ENCODE results near the gene MRGPRX2.

The MRGPRX2 gene

DNA sequence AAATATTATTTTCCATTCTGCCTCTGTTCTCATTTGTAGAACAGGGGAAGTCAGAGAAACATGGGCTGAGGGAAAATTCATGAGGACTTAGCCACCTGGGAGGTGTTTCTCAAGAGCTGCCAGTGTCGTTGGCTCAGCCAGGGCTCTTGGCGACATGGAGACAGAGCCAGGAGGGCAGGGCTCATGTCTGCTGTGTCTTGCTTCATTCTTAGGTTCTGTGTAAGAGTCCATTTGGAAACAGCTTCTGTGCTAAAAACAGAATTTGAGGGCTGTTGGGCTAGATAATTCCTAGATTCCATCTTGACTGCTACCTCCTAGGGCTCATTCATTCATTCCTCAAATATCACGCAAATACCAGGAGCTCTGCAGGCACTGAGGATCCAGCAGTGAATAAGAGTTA is 15.1 kb upstream of the MRGPRX2 start:
- no peak for DNase-seq (ENCODE audit: low read depth)

DNA sequence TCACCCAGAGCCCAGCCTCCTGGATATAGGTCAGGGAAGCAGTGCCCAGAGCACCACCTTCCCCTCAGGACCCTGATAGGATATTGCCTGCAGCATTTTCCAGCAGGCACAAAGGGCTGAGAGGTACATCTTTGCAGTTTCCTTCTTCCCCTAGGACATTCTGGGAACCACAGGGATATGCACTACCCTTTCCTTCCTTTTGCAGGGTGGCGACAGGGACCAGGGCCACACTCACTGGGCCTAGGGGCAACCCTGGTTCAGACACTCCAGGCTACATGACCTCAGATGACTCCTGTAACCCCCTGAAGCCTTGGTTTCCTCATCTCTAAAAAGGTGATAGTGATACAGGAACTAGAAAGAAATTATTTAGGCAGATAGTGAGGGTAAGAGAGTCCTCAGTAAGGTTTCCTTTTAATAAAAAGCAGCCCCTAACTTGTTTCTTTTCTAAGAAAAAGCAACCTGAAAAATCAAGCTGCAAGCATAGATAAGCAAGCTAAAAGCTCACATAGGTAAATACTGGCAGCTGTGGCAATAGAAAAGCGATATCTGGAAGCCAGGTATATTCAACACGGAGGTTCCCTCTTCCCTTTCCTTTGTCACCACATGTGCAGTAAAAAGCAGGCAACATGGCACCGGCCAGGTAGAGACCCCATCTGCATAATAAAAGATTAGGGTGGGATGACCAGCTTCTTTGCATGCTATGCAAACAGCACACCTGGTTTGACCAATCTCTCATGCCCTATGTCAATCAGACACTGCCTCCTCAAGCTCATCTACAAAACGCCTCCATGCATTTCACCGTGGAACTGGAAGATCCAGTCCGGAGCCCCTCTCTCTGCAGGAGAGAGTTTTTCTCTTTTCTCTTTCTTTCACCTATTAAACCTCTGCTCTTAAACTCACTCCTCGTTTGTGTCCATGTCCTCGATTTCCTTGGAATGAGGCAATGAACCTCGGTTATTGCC is 13.2 kb upstream of the MRGPRX2 start:
- no peak for DNase-seq (ENCODE audit: low read depth)

DNA sequence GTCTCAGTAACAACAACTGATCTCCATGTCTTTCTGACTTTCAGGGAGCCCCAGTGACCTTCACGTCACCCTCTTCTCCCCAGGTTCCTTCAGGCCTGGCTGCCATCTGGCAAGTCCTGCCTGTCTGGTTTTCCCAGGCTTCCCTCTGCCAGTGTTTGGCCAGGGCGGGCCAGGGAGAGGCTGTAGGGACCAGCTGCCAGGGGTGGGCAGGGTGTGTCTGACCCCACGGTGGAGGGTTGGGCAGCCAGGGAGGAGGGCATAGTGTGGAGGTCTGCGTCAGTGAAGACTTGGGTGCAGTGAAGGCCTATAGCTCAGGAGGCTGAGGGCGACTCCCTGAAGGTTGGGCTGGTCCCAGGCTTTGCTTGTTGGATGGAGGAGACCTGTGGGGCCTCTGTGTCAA is 11.9 kb upstream of the MRGPRX2 start:
- no peak for DNase-seq (ENCODE audit: low read depth)

DNA sequence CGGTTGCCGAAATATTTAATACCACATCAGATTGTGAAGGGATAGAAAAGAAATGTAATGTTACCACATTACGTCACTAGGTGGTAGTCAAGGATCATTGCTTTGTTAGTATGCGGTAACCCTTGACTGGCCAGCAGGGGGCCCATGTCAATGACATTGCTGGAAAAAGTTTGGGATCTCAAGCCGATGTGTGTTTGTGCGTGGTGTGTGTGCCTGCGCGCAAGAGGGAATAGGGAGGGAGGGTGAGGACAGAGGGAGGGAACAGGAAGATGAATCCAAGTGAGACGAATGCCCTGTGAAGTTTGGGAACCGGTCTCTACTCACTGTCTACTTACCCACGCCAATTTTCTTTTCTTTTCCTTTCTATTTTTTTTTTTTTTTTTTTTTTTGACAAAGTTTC is 10.7 kb upstream of the MRGPRX2 start:
- peak; percentile 31 for DNase-seq (ENCODE audit: low read depth)

DNA sequence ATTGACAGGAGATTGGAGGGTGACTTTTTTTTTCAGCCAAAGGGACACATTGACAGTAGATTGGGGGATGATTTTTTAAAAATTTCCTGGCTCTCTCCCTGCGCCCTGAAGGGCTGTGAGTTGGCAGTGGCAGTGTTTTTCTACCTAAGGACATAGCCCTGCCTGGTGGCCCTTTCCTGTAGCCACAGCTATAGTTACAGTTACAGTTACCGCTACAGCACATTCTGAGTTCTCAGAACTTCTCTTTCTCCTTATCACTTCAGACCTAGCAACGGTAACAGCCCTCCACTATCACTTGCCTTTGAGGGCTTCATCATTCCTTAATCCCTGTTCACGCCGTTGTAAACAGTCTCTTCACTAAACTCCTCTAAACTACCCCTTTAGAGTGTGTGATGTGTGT is 684 bp downstream of the MRGPRX2 start:
- no peak for DNase-seq (ENCODE audit: low read depth)

DNA sequence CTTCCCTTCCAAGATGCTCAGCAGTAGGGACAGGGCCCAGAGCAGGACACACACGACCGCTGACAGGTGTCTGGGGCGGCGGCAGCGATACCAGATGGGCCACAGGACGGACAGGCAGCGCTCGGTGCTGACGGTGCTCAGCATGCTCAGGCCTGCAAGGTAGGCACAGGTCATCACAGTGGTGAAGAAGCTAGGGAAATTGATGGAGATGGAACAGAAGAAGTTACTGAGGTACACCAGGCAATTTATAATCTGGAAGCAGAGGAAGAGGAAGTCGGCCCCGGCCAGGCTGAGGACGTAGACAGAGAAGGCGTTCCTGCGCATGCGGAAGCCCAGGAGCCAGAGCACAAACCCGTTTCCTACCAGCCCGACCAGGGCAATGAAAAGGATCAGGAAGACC is 4.6 kb downstream of the MRGPRX2 start:
- no peak for DNase-seq (ENCODE audit: low read depth)

DNA sequence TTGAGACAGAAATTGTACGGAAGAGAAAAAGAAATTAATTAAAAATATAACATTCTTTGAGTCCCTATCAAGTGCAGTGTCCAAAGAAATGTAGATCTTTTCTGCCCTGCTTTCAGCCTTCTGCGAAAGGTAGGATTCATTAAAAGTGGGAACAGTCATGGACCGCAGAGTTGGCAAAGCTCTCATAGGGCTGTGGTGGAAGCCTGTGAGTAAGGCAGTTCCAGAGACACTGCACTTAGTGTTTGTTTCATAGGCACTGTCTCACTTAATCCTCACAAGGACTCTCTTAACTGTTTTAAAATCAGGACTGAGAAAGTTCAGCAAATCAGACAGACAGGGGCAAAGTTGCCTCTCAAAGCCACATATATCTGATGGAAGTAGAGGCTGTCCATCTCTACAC is 5.5 kb downstream of the MRGPRX2 start:
- no peak for DNase-seq (ENCODE audit: low read depth)

DNA sequence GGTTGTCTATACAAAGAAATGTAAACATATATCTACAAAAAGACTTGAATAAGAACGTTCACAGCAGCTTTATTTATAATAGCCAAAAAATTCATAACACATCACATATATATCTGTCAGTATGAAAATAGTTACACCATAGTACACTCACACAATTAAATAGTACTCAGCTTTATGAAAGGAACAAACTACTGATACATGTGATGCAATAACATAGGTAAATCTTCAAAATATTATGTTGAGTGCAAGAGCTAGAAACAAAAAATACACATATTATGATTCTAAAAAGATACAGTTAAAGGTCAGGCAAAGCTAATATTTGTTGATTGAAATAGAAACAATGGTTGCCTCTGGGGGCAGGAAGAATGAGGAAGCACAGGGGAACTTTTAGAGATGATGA is 6.6 kb downstream of the MRGPRX2 start:
- DNase-seq (ENCODE audit: low read depth) = no peak

DNA sequence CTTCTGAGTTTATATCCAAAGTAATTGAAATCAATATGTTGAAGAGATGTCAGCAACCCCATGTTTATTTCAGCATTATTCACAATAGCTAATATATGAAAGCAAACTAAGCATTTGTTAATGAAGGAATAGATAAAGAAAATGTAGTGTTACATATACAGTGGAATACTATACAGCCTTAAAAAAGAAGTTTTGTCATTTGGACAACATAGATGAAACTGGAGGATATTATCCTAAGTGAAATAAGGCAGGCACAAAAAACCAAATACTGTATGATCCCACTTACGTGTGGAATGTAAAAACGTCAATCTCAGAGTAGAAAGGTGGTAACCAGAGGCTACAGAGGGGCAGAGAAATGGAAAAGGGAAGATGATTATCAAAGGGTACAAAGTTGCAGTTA is 10.2 kb downstream of the MRGPRX2 start:
- no peak for DNase-seq (ENCODE audit: low read depth)

DNA sequence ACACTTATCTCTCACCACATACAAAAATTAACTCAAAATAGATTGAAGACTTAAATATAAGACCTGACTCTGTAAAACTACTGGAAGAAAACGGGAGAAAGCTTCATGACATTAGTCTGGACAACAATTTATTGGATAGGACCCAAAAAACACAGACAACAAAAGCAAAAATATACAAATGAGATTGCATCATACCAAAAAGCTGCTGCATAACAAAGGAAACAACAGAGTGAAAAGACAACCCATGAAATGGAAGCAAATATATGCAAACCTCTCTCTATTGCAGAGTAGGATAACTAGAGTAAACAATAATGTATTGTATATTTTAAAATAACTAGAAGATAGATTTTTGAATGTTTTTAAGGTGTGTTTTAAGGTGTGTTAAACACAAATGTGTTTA is 11.2 kb downstream of the MRGPRX2 start:
- no peak for DNase-seq (ENCODE audit: low read depth)

DNA sequence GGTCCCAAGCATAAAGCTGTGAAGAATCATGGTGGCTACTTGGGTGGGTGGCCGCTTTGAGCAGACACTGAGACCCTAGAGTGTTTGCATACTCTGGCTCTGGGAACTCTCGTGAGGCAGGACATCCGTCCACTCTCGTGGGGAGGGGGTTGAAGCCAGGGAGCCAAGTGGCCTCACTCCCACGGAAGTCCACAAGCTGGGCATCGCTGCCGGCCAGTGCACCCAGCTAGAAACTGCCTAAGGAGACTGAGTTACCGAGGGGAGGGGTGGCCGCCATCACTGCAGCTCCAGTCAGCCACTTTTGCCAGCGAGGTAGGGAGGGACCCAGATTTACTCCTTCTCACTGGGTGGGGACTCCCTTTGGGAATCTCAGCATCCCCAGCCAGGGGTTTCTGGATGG is 20.5 kb downstream of the MRGPRX2 start:
- no peak for DNase-seq (ENCODE audit: low read depth)

DNA sequence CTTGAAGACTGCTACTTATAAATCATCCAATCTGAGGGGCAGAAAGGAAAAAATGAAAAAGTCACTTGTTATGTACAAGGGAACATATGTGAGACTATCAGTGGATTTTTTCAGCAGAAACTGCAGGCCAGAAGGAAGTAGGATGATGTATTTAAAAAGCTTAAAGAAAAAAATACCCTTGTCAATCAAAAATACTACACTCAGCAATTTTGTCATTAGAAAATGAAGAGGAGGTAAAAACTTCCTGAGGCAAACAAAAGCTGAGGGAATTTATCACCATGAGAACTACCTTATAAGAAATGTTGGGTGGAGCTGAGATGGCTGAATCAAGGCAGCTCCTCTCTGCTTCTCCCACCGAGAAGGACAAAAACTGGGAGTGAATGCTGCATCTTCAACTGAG is 21.1 kb downstream of the MRGPRX2 start:
- DNase-seq (ENCODE audit: low read depth) = no peak

DNA sequence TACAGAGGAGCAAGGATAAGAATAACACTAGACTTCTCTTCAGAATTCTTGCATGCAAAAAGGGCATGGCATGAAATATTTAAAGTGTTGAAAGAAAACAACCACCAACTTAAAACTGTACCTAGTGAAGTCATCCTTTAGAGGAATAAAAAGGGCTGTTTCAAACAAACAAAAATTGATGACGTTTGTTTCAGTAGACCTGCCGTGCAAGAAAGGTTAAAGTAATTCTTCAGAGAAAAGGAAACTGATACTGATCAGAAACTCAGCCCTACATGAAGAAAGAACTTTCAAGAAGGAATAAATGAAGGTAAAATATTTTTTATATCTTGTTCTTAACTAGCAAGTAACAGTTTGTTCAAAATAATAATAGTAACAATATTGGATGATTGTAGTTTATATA is 27.5 kb downstream of the MRGPRX2 start:
- DNase-seq (ENCODE audit: low read depth) = no peak

DNA sequence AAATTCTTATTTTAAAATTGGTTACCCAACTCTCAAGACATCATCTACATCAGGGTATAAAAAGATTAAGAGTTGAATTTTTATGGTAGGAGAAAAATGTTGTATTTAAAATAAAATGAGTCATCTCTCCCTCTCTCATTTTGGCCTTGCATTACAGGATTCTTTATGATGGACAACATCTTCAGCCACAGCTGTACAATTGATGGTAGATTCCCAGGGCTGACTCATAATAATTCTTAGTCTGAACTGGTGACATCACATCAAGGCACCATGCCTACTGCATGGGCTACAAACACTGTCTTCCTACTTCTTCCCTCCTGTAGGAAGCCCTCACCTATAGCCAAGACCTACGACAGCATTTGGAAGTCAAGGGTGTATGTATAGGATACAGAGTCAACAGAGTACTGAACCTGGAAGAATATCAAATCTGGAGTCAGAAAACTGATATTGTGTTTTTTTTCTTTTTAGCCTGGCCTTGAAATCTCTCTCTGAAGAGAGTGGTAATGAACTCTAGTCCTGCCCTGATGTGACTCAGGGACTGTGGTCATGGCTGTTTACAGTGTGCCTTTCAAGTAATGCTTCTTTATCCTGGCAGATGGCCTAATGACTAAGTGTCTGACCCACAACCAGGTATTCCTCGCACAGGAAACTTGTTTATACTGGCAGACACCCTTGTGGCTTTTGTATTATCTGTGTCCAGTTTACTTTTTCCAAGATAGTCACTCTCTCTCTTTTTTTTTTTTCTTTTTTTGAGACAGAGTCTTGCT is 32.5 kb downstream of the MRGPRX2 start:
- DNase-seq (ENCODE audit: low read depth) = no peak

DNA sequence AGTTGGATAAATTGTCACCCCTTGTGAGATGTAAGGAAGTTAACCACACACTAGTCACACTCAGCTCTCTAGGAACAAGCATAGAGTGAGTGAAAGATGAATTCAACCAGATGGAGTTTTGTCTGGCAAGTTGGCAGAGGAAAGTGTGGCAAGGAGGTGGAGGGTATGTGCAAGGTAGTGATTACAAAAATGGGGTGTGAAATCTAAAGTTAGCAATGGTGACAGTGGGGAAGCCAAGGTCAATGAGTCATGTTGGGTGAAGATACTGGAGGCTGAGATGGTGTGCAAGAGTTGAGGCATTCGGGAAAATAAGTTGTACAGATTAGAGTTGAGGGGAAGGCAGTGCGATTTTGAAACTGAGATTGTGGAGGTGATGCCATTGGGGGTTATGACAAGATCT is 33.7 kb downstream of the MRGPRX2 start:
- DNase-seq (ENCODE audit: low read depth) = no peak

DNA sequence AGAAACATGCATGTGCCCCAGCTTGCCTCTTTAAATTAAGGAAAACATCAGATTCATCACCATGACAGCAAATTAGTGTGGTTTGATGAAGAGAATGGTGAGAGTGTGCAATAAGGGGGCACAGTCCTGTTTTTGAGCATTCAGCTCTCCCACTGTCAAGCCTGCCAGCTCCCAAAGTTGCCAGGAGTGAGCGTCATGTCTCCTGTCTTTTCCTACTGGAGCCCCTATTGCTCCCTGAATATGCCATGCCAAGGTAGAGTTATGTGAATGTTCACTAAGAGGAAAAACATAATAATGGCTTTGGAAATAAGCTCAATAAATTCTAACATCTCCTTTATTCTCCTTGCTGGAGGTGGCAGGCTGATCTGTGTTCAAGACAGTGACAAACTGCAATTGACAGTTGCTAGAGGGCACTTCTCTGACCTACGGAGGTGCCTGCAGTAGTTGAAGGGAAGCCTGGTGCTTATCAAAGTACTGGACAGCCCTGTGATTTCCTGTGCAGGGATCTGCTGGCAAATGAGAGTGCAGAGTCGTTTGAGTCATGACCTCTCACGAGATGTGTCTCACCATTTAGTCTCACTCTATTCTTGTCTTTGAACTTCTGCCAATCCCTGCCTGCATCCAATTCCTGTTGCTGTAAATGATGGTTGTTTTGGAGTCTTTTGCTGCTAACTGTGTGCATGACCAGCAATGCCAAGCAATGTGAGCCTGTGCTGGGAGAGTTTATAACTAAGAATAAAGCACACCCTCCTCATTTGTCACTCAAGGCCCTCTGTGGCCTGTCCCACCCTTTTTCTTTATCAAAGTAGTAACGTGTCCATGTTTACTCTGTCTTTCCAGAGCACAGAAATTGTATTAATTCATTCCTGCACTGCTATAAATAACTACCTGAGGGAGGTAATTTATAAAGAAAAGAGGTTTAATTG is 34.8 kb downstream of the MRGPRX2 start:
- DNase-seq (ENCODE audit: low read depth) = no peak

DNA sequence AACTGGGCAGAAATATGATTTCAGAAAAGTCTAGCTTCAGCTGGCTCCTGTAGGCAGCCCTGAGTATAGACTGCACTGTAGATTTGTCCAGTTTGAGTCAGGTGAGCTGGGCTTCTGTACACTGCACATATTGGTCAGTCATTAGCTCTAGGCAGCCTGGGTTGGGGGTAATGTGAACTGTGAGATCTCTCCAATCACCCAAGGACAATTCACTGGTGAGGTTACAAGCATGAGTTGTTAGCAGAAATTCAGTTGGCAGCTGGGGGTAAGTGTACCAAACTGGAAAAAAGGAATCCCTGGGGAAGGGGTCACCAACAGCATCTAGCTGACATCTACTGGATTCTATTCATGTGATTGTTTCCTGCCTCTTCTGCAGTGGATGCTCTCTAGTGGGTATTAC is 39.7 kb downstream of the MRGPRX2 start:
- DNase-seq (ENCODE audit: low read depth) = no peak

DNA sequence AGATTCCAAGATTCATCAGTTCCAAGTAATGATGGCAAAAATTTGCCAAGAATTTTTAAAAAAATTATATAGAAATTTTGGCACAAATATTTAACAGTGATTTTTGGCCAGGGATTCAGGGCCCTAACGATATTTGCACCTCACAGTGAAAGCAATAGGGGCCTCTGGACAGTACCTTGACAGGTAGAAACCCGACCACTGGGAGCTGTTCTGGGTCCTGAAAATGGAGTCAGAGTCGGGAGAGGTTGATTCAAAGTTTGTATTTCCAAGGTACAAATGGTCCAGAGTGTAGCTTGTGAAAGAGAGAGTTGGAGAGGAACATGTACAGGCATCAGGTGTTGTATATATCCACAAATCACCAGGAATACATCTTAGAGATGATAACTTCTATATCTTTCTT is 41.6 kb downstream of the MRGPRX2 start:
- no peak for DNase-seq (ENCODE audit: low read depth)

DNA sequence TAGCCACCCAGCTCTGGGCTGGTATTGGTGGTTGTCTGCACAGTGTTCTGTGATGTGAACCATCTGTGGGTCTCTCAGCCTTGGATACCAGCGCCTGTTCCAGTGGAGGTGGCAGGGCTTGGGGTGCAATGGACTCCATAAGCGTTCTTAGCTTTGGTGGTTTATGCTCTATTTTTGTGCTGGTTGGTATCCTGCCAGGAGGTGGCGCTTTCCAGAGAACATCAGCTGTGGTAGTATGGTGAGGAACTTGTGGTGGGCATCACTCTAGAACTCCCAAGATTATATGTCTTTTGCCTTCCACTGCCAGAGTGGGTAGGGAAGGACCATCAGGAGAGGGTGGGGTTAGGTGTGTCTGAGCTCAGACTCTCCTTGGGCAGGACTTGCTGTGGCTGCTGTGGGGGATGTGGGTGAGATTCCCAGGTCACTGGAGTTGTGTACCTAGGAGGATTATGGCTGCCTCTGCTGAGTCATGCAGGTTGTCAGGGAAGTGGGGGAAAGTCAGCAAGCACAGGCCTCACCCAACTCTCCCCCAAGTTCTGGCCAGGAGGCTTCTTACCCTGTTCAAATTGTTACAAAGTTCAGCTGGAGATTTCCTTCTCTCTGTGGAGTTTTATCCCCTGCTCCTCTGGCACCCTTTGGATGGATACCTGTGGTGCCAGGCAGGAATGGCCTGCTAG is 47.2 kb downstream of the MRGPRX2 start:
- no peak for DNase-seq (ENCODE audit: low read depth)

DNA sequence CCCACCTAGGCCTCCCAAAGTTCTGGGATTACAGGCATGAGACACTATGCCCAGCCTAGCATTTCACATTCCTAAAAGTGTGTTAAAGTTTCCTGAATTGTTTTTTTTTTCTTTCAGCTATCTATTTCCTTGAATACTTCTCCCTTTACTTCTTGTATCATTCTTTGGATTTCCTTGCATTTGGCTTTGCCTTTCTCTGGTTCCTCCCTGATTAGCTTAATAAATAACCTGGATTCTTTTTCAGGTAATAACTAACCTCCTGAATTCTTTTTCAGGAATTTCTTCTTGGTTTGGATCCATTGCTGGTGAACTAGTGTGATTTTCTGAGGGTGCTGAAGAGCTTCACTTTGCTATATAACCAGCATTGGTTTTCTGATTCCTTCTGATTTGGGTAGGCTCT is 47.9 kb downstream of the MRGPRX2 start:
- DNase-seq (ENCODE audit: low read depth) = no peak
